Epithelial cell of esophagus (primary cell): ENCODE measurements around the gene SNED1.
"Not testable (repeated sequence)": the region's sequence is repeated elsewhere in the genome, so short reads cannot be mapped to it uniquely, and the experiment has no call there.

ENCODE experiments used
- DNase-seq: peaks from one replicate; pipeline ENCODE4 v3.0.0; 2010; ENCODE audit warnings: low read depth
- H3K4me3 ChIP-seq: 2 replicates; pipeline ENCODE4 v1.5.1; 2011; ENCODE audit warnings: mild to moderate bottlenecking, low read length, control low read depth
- CTCF ChIP-seq: IDR thresholded peaks from 2 replicates; pipeline ENCODE4 v1.5.1; 2011; ENCODE audit warnings: low read depth, mild to moderate bottlenecking, low read length, control low read depth, inconsistent platforms; ENCODE audit not compliant: insufficient read depth; ENCODE audit errors: missing control alignments

The SNED1 gene

GRCh38 chr2:241088791-241089732 is 90.6 kb downstream of the SNED1 start:
- DNase-seq = no peak
- no peak for TF ChIP-seq CTCF
- no peak overlapping the region for H3K4me3 ChIP-seq

DNA sequence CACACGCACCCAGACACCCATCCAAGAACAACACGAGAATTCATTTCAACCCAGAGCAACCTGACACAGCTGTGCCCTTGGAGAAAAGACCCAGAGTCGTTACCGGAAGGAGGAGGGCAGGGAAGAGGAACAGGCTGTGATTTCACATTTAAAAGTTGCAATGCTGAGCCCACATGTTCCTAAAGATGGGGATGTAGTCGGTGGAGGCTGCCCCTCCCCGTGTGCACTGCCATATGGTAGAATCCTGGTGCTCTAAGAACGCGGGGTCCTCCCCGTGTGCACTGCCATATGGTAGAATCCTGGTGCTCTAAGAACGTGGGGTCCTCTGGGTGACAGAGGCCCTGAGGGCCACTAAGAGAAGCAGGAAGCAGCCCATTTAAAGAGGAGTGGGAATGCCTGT is 92.8 kb downstream of the SNED1 start:
- TF ChIP-seq CTCF = no peak
- no peak for DNase-seq
- no peak overlapping the region for H3K4me3 ChIP-seq

DNA sequence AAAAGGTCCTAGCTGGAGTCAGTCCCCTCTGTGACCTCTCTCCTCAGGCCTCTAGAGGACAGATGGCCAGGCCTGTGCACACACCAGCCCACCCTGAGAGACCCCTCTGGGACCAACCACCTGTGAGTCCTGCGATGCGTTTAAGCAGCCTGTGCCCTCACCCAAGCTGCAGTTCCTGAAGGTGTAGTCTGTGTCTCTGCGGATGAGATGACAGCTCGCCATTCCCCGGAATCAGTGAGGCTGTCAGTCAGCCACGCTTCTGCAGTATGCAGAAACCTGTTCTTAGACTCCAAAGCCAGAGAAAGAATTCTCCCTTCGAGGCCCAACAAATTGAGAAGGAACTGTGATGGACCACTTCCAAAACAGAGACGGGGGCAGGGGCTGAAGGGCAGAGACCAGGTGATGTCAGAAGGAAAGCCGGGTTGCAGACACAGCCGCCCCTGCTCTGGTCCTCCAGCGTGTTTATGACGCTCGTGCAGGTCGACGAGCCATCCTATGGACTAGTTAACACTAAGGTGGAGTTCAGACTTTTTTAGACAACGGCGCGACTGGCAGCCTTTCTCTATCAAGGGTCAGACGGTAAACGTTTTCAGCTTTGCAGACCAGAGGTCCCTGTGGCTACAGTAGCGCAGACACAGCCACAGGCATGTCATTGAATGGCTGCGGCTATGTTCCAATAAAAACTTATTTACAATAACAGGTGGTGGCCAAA is 93.5 kb downstream of the SNED1 start:
- no peak for DNase-seq
- no peak overlapping the region for H3K4me3 ChIP-seq
- TF ChIP-seq CTCF = no peak

- DNase-seq = no peak
- TF ChIP-seq CTCF = no peak
- no peak overlapping the region for H3K4me3 ChIP-seq
Observed at GRCh38 chr2:241092677-241093076, 94.3 kb downstream of the SNED1 start.

DNA sequence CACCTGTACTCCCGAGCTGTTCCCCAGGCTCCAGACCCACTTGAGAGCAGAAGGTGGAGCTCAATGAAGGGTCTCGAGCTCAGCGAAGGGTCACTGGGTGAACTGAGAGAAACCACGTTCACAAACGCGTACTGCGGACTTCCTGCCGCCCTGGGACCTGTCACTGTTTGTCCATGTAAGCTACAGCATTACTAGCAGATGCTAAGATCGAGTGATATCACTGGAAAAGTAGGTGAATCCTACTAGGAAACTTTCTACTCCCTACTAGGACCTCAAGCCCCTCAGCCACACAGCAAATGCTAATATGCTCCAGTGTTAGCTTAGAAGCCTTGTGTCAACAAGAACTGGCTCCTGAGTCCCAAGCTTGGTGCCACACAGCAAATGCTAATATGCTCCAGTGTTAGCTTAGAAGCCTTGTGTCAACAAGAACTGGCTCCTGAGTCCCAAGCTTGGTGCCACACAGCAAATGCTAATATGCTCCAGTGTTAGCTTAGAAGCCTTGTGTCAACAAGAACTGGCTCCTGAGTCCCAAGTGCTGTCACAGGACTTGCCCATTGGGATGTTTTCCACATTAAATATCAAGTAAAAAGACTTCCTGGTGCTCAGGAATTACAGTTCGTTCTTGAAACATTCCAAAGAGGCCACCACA is 94.8 kb downstream of the SNED1 start:
- DNase-seq, H3K4me3 ChIP-seq: not testable (repeated sequence)

- no peak overlapping the region for H3K4me3 ChIP-seq
- no peak for TF ChIP-seq CTCF
- no peak for DNase-seq
Observed at GRCh38 chr2:241094172-241094571, 95.8 kb downstream of the SNED1 start.

DNA sequence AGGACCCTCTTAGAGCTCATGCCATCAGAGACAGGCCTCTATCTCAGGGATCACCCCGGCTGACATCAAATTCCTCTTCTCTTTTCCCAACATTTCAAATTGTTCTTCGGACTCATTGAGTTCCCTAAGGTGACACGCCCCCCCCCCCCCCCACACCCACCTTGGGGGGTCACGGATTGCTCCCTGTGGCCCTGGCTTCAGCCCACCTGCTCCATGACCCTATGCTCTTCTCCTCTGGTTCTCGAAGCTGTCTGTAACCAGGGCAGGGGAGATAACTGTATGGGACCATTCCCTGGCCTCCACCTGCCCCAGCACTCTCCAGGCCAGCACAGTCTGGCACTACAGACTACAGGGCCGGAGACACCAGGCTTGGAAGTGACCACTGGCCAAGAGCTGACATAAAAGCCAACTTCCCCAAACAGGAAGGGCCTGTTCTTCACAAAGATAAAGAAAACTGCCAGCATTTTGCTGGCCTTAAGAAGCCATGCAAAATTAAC is 96.6 kb downstream of the SNED1 start:
- no peak overlapping the region for H3K4me3 ChIP-seq
- no peak for TF ChIP-seq CTCF
- no peak for DNase-seq
